Right lobe of liver (tissue), 6 donors: Measurements from ENCODE around the gene CADPS. TPM values are rescaled to one million over a fixed set of nuclear protein-coding genes. Genes with fewer than 3 reads are reported as not detected.
A peak's percentile ranks its signal among the peaks of the same experiment; 100 is the strongest.

Experiments
- ATAC-seq, 4 donors: fragments of 200-7000 bp; cut with Tn5 transposase; one replicate each; pipeline ENCODE4 v1.9.1; 2020; ENCODE audit warnings: mild to moderate bottlenecking in 4 of 4, moderate library complexity in 4 of 4
- DNase-seq, 3 donors: peaks; one replicate each; pipeline ENCODE4 v3.0.0-alpha.2; 2020
- H3K27ac ChIP-seq, 3 donors: fragments of 200-600 bp; one replicate each; pipeline ENCODE4 v1.8.0; 2022
- H3K27me3 ChIP-seq, 2 donors: fragments of 200-600 bp; one replicate each; pipeline ENCODE4 v1.8.0; 2022
- H3K36me3 ChIP-seq, 4 donors: fragments of 200-600 bp; sonication (generic) in 1 of 4; one replicate each; pipeline versions ENCODE4 v1.5.1 to v1.8.0; 2017 to 2022; ENCODE audit warnings: control low read depth in 1 of 4
- H3K4me1 ChIP-seq, 4 donors: fragments of 200-600 bp; sonication (generic) in 1 of 4; one replicate each; pipeline versions ENCODE4 v1.5.1 to v1.8.0; 2017 to 2022; ENCODE audit warnings: control low read depth in 1 of 4
- H3K4me3 ChIP-seq, 3 donors: fragments of 200-600 bp; one replicate each; pipeline ENCODE4 v1.8.0; 2022
- H3K9me3 ChIP-seq, 4 donors: fragments of 200-600 bp; sonication (generic) in 1 of 4; one replicate each; pipeline versions ENCODE4 v1.5.1 to v1.8.0; 2017 to 2022; ENCODE audit warnings: control low read depth in 1 of 4
- CTCF ChIP-seq, 4 donors: fragments of 200-600 bp in 3 of 4; fragments of 450-650 bp in 1 of 4; IDR thresholded peaks; one replicate each; pipeline versions ENCODE4 v1.5.1 to v1.8.0; 2016 to 2022; ENCODE audit warnings: antibody characterized with exemption in 4 of 4, mild to moderate bottlenecking in 2 of 4
- POLR2A ChIP-seq: fragments of 450-650 bp; IDR thresholded peaks from one replicate; pipeline ENCODE4 v1.6.1; 2017; ENCODE audit warnings: antibody characterized with exemption, mild to moderate bottlenecking
- WGBS: methylation state at CpG from one replicate; pipeline ENCODE4 v1.1.6; 2018; ENCODE audit warnings: low coverage, low lambda C conversion rate; ENCODE audit not compliant: insufficient coverage; ENCODE audit errors: missing lambda C conversion rate; 5-methylcytosine and 5-hydroxymethylcytosine counted together
- intact Hi-C, 2 donors: fragments of 100-400 bp; cut with DNase I; formaldehyde crosslinking; loops; one replicate each; pipeline versions ENCODE4 v1.11.2 to v1.14.1; 2022
- total RNA-seq, 6 experiments: library from RNA; depleted of rRNA in 2 of 6; stranded (reverse); fragments of >200 nt in 2 of 6; fragmentation: NEBNext Ultra II Directional in 3 of 6; extraction: Animal tissue kit (Norgen Biotek cat#: 25700) in 3 of 6; gene quantifications; one replicate each; pipeline versions ENCODE4 v1.1.0 to v1.2.4, GENCODE V29; 2016 to 2023
- donor health status: DM: no; HTN: yes; CAD: no.
- donor health status: DM: no; HTN: no; CAD: no.
- donor health status: DM: no; HTN: no; CAD: no.
- donor health status: DM: no; HTN: yes; CAD: no.
- donor health status: DM: no; HTN: yes; CAD: no.

Gene CADPS
- total RNA-seq, 6 experiments from 2014 or later: 0.06 to 0.98 TPM; not detected in 4

- Histone ChIP-seq H3K4me3 (no peak overlapping the region), H3K27ac (no peak overlapping the region), H3K9me3 (no peaks in the 10 kb centered on the region), H3K27me3 (no peaks in the 10 kb centered on the region), H3K36me3 (no peaks in the 10 kb centered on the region), H3K4me1 (no peaks in the 10 kb centered on the region)
- ATAC-seq: no peak
- WGBS: 73% methylated on average over 2 of the region's 2 CpGs
- intact Hi-C loops: no loop called here
- TF ChIP-seq CTCF (IDR thresholded peaks at IDR 0.05): no peak
- no peak for TF ChIP-seq POLR2A
- DNase-seq: no peak
Observed at GRCh38 chr3:62500556-62501288, 374.5 kb downstream of the CADPS start.

GRCh38 chr3:62497156-62497555 lies 378.1 kb downstream of the CADPS start:
- TF ChIP-seq CTCF (IDR thresholded peaks at IDR 0.05) (no peak), POLR2A (no peak)

GRCh38 chr3:62496503-62496902 lies 378.7 kb downstream of the CADPS start:
- Histone ChIP-seq H3K27ac (no peak overlapping the region), H3K4me3 (no peak overlapping the region), H3K27me3 (no peaks in the 10 kb centered on the region), H3K36me3 (no peaks in the 10 kb centered on the region), H3K4me1 (no peaks in the 10 kb centered on the region), H3K9me3 (no peaks in the 10 kb centered on the region)
- WGBS: 36% methylated on average over 2 of the region's 2 CpGs
- no peak for ATAC-seq
- TF ChIP-seq POLR2A (no peak), CTCF (IDR thresholded peaks at IDR 0.05) (no peak)
- intact Hi-C loops: no loop called here
- DNase-seq: no peak

More at GRCh38 chr3:62497156-62497555, 378.1 kb downstream of the CADPS start:
- no peaks in the 10 kb centered on the region for H3K27me3 ChIP-seq
- no peak overlapping the region for H3K27ac ChIP-seq
- DNase-seq: no peak
- intact Hi-C loops: no loop called here
- no peak overlapping the region for H3K4me3 ChIP-seq
- H3K4me1 ChIP-seq: no peaks in the 10 kb centered on the region
- no peaks in the 10 kb centered on the region for H3K36me3 ChIP-seq
- no peak for ATAC-seq
- no peaks in the 10 kb centered on the region for H3K9me3 ChIP-seq
- 61% methylated on average over 5 of the region's 5 CpGs for WGBS

- DNase-seq: no peak
- ATAC-seq: no peak
- Histone ChIP-seq H3K4me3 (no peak overlapping the region), H3K9me3 (no peaks in the 10 kb centered on the region), H3K36me3 (no peaks in the 10 kb centered on the region), H3K27me3 (no peaks in the 10 kb centered on the region), H3K27ac (no peak overlapping the region), H3K4me1 (no peaks in the 10 kb centered on the region)
- WGBS: 65% methylated on average over 4 of the region's 4 CpGs
- TF ChIP-seq POLR2A (no peak), CTCF (IDR thresholded peaks at IDR 0.05) (peak in 1 of 4 donors; percentile 13)
- intact Hi-C loops: no loop called here
Observed at GRCh38 chr3:62493109-62493801, 382.0 kb downstream of the CADPS start.
